HEK293T (cell line): ENCODE measurements around the gene DOK7.

ENCODE experiments used
- CTCF ChIA-PET: fragments of 350-600 bp; formaldehyde crosslinking; extraction: SDS; loops from one replicate; lab custom pipeline; 2021; ENCODE audit warnings: antibody characterized with exemption, inconsistent platforms; lab: Yijun Ruan, JAX
- POLR2A ChIA-PET: fragments of 350-600 bp; formaldehyde crosslinking; extraction: SDS; loops from one replicate; lab custom pipeline; 2020; ENCODE audit warnings: antibody characterized with exemption, inconsistent platforms; lab: Yijun Ruan, JAX
- DNase-seq: peaks from one replicate; pipeline ENCODE4 v3.0.0; 2012; ENCODE audit warnings: mixed read lengths; ENCODE audit errors: extremely low spot score
- ARNT ChIP-seq: fragments of 450-650 bp; IDR thresholded peaks from 2 replicates; pipeline ENCODE4 v1.6.1; 2017; ENCODE audit warnings: mild to moderate bottlenecking
- BHLHE40 ChIP-seq: fragments of 450-650 bp; IDR thresholded peaks from 2 replicates; pipeline ENCODE4 v1.6.1; 2016; ENCODE audit warnings: mild to moderate bottlenecking, moderate library complexity, borderline replicate concordance
- CTBP1 ChIP-seq: fragments of 450-650 bp; IDR thresholded peaks from 2 replicates; pipeline ENCODE4 v1.6.1; 2016; ENCODE audit warnings: borderline replicate concordance
- ELF4 ChIP-seq: fragments of 450-650 bp; IDR thresholded peaks from 2 replicates; pipeline ENCODE4 v1.6.1; 2017; ENCODE audit warnings: antibody characterized with exemption
- FOXA1 ChIP-seq: fragments of 450-650 bp; IDR thresholded peaks from 2 replicates; pipeline ENCODE4 v1.6.1; 2016; ENCODE audit warnings: mild to moderate bottlenecking
- FOXK2 ChIP-seq: fragments of 450-650 bp; IDR thresholded peaks from 2 replicates; pipeline ENCODE4 v1.6.1; 2016; ENCODE audit warnings: mild to moderate bottlenecking
- FOXM1 ChIP-seq: fragments of 450-650 bp; IDR thresholded peaks from 2 replicates; pipeline ENCODE4 v1.6.1; 2017; ENCODE audit warnings: mild to moderate bottlenecking, borderline replicate concordance
- HDGF ChIP-seq: fragments of 450-650 bp; IDR thresholded peaks from 2 replicates; pipeline ENCODE4 v1.6.1; 2017; ENCODE audit warnings: antibody characterized with exemption, borderline replicate concordance
- L3MBTL2 ChIP-seq: fragments of 450-650 bp; conservative IDR thresholded peaks from 2 replicates; pipeline ENCODE4 v1.6.1; 2016; ENCODE audit warnings: mild to moderate bottlenecking
- LEF1 ChIP-seq: fragments of 450-650 bp; IDR thresholded peaks from 2 replicates; pipeline ENCODE4 v1.6.1; 2017; ENCODE audit warnings: mild to moderate bottlenecking, borderline replicate concordance
- NFRKB ChIP-seq: fragments of 450-650 bp; IDR thresholded peaks from 2 replicates; pipeline ENCODE4 v1.6.1; 2016; ENCODE audit warnings: mild to moderate bottlenecking, moderate library complexity
- PKNOX1 ChIP-seq: fragments of 450-650 bp; IDR thresholded peaks from 2 replicates; pipeline ENCODE4 v1.6.1; 2016
- SP1 ChIP-seq: fragments of 450-650 bp; IDR thresholded peaks from 2 replicates; pipeline ENCODE4 v1.6.1; 2017
- SUZ12 ChIP-seq: fragments of 450-650 bp; IDR thresholded peaks from 2 replicates; pipeline ENCODE4 v1.6.1; 2016; ENCODE audit warnings: mild to moderate bottlenecking
- TARDBP ChIP-seq: fragments of 450-650 bp; IDR thresholded peaks from 2 replicates; pipeline ENCODE4 v1.6.1; 2016
- ZNF384 ChIP-seq: fragments of 450-650 bp; IDR thresholded peaks from 2 replicates; pipeline ENCODE4 v1.6.1; 2016

DOK7 gene

GRCh38 chr4:3420606-3420955, 42.5 kb upstream of the DOK7 start:
- POLR2A ChIA-PET: no interaction called here
- no peak for TF ChIP-seq NFRKB
- no peak for TF ChIP-seq BHLHE40
- no peak for TF ChIP-seq L3MBTL2
- CTCF ChIA-PET: no interaction called here
- DNase-seq: no peak

- ChIA-PET POLR2A (no interaction called here), CTCF (no interaction called here)
- DNase-seq: no peak
- TF ChIP-seq HDGF (no peak), SP1 (no peak), ZNF384 (no peak), SUZ12 (no peak), NFRKB (no peak), FOXA1 (no peak), LEF1 (no peak), FOXM1 (no peak), TARDBP (no peak), ELF4 (no peak), BHLHE40 (no peak), FOXK2 (no peak), ARNT (no peak), L3MBTL2 (no peak), CTBP1 (no peak), PKNOX1 (no peak)
Observed at GRCh38 chr4:3420956-3421355, 42.1 kb upstream of the DOK7 start.

GRCh38 chr4:3421470-3421869, 41.6 kb upstream of the DOK7 start:
- no peak for TF ChIP-seq SP1
- no peak for TF ChIP-seq CTBP1
- TF ChIP-seq TARDBP: no peak
- TF ChIP-seq SUZ12: no peak
- TF ChIP-seq ARNT: no peak
- no peak for TF ChIP-seq HDGF
- no peak for TF ChIP-seq LEF1
- no peak for TF ChIP-seq FOXK2
- TF ChIP-seq ELF4: no peak
- no peak for TF ChIP-seq NFRKB
- TF ChIP-seq ZNF384: no peak
- no peak for TF ChIP-seq BHLHE40
- ChIA-PET CTCF (no interaction called here), POLR2A (no interaction called here)
- no peak for DNase-seq

- ChIA-PET POLR2A (no interaction called here), CTCF (no interaction called here)
- TF ChIP-seq L3MBTL2 (no peak), NFRKB (no peak), FOXM1 (no peak), ZNF384 (no peak), PKNOX1 (no peak), HDGF (no peak), SP1 (no peak), ELF4 (no peak), LEF1 (no peak), FOXK2 (no peak), FOXA1 (no peak), ARNT (no peak), TARDBP (no peak), CTBP1 (no peak), BHLHE40 (no peak), SUZ12 (no peak)
- no peak for DNase-seq
Observed at GRCh38 chr4:3422241-3422801, 40.8 kb upstream of the DOK7 start.

GRCh38 chr4:3422808-3423297, 40.3 kb upstream of the DOK7 start:
- CTCF ChIA-PET: no interaction called here
- no peak for DNase-seq
- no peak for TF ChIP-seq SP1
- TF ChIP-seq PKNOX1: no peak
- TF ChIP-seq CTBP1: no peak
- no peak for TF ChIP-seq FOXA1
- no peak for TF ChIP-seq FOXK2
- TF ChIP-seq NFRKB: no peak
- POLR2A ChIA-PET: no interaction called here

GRCh38 chr4:3423406-3423805, 39.7 kb upstream of the DOK7 start:
- ChIA-PET POLR2A (no interaction called here), CTCF (no interaction called here)
- TF ChIP-seq NFRKB: no peak
- no peak for TF ChIP-seq FOXK2
- TF ChIP-seq L3MBTL2: no peak
- no peak for TF ChIP-seq ZNF384
- no peak for TF ChIP-seq CTBP1
- TF ChIP-seq TARDBP: no peak
- no peak for TF ChIP-seq SUZ12
- TF ChIP-seq LEF1: no peak
- TF ChIP-seq ELF4: no peak
- TF ChIP-seq FOXM1: no peak
- TF ChIP-seq FOXA1: no peak
- TF ChIP-seq ARNT: no peak
- TF ChIP-seq HDGF: no peak
- no peak for TF ChIP-seq SP1
- TF ChIP-seq BHLHE40: no peak
- TF ChIP-seq PKNOX1: no peak
- DNase-seq: no peak
